ENCODE results near the gene AXDND1.

GRCh38 chr1:179588425-179589024 lies 222.8 kb downstream of the AXDND1 start:
- TF ChIP-seq, protein P1, sequence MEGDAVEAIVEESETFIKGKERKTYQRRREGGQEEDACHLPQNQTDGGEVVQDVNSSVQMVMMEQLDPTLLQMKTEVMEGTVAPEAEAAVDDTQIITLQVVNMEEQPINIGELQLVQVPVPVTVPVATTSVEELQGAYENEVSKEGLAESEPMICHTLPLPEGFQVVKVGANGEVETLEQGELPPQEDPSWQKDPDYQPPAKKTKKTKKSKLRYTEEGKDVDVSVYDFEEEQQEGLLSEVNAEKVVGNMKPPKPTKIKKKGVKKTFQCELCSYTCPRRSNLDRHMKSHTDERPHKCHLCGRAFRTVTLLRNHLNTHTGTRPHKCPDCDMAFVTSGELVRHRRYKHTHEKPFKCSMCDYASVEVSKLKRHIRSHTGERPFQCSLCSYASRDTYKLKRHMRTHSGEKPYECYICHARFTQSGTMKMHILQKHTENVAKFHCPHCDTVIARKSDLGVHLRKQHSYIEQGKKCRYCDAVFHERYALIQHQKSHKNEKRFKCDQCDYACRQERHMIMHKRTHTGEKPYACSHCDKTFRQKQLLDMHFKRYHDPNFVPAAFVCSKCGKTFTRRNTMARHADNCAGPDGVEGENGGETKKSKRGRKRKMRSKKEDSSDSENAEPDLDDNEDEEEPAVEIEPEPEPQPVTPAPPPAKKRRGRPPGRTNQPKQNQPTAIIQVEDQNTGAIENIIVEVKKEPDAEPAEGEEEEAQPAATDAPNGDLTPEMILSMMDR (IDR thresholded peaks at IDR 0.05), result no peak
- no peak for TF ChIP-seq POLR2A (IDR thresholded peaks at IDR 0.05)
